Measurements from ENCODE around the gene RFTN1. TPM values are rescaled to one million over a fixed set of nuclear protein-coding genes. Genes with fewer than 3 reads are reported as not detected.

RFTN1 gene, protein sequence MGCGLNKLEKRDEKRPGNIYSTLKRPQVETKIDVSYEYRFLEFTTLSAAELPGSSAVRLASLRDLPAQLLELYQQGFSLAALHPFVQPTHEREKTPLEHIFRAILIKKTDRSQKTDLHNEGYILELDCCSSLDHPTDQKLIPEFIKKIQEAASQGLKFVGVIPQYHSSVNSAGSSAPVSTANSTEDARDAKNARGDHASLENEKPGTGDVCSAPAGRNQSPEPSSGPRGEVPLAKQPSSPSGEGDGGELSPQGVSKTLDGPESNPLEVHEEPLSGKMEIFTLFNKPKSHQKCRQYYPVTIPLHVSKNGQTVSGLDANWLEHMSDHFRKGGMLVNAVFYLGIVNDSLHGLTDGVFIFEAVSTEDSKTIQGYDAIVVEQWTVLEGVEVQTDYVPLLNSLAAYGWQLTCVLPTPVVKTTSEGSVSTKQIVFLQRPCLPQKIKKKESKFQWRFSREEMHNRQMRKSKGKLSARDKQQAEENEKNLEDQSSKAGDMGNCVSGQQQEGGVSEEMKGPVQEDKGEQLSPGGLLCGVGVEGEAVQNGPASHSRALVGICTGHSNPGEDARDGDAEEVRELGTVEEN
- 2.1 and 4.5 TPM in 2 replicates for total RNA-seq (2022)
- percentile 33 among the genes with signal in this experiment for Bru-seq, nascent RNA
- percentile 19 among the genes with signal in this experiment for BruChase-seq, experiment 1, labeled RNA remaining after a 6-hour chase
- BruChase-seq, experiment 2, labeled RNA remaining after a 2-hour chase: percentile 19 among the genes with signal in this experiment
- long read RNA-seq, transcript RFTN1-201 (10 exons, 2,982 nt): major isoform, 5 of 9 reads
- long read RNA-seq, partial matches to known transcripts: 0 of 9 reads
- long read RNA-seq, other reads (novel, unspliced or antisense): 4 of 9 reads

DNA sequence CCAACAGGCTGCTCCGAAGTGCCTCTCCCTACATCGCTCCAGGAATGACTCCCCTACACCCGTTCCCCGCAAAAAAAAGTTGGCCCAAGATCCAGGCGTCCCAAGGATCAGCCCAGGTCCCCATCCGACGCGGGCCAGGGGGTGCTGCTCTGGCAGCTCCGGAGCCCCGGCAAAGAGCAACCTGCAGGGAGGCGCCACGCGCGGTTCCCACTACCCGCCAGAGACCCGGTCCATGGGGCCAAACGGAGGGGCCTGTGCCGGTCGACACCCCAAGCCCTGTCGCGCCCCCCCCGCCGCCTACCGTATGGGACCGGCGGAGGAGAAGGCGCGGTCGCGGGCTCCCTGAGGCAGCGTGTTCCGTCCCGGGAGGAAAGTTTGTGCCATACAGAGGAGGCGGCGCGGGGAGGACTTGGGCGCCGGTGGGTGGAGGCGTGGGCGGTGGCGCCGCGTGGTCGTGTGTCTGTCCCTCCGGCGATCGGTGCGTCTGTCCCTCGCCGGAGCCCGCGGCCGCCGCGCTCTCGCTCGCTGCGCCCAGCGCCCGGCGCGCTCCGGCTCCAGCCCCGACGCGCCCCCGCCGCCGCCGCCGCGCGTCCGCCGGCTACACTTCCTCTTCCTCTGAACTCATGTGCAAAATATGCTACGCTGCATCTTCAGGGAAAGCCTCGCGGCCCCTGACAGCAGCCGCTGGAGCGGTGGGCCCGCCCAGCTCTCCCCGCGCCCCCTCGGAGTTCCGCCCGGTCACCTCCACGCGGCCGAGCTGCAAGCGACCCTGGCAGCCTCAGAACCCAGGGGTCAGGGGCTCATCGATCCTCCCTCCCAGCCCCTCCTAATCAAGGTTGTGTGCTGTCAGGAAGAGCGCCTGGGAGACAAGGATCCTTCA, at the start of gene RFTN1:
Gene RFTN1 (minus strand): TSS at position 559 of the 880 bp plus-strand sequence. CDS start 19,830 bp downstream, outside the sequence.
- CTCF ChIA-PET: no interaction called here
- TF ChIP-seq, protein P1, sequence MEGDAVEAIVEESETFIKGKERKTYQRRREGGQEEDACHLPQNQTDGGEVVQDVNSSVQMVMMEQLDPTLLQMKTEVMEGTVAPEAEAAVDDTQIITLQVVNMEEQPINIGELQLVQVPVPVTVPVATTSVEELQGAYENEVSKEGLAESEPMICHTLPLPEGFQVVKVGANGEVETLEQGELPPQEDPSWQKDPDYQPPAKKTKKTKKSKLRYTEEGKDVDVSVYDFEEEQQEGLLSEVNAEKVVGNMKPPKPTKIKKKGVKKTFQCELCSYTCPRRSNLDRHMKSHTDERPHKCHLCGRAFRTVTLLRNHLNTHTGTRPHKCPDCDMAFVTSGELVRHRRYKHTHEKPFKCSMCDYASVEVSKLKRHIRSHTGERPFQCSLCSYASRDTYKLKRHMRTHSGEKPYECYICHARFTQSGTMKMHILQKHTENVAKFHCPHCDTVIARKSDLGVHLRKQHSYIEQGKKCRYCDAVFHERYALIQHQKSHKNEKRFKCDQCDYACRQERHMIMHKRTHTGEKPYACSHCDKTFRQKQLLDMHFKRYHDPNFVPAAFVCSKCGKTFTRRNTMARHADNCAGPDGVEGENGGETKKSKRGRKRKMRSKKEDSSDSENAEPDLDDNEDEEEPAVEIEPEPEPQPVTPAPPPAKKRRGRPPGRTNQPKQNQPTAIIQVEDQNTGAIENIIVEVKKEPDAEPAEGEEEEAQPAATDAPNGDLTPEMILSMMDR (IDR thresholded peaks at IDR 0.05; ENCODE audit: unreplicated experiment): no peak

DNA sequence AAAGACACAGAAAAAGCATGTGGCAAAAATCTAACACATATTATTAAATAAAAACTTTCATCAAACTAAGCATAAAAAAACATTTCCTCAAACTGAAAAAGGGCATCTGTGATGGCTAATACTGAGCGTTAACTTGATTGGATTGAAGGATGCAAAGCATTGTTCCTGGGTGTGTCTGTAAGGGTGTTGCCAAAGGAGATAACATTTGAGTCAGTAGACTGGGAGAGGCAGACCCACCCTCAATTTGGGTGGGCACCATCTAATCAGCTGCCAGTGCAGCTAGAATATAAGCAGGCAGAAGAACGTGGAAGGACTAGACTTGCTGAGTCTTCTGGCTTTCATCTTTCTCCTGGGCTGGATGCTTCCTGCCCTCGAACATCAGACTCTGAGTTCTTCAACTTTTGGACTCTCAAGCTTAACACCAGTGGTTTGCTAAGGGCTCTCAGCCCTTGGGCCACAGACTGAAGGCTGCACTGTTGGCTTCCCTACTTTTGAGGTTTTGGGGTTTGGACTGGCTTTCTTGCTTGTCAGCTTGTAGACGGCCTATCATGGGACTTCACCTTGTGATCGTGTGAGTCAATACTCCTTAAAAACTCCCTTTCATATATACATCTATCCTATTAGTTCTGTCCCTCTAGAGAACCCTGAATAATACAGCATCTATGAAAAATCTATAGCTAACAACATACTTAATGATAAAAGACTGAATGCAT, 46.3 kb upstream of the RFTN1 start:
- Mint-ChIP-seq H3K27ac (ENCODE audit: low read depth, unreplicated experiment) (no peak overlapping the region), H3K4me3 (ENCODE audit: unreplicated experiment) (no peak overlapping the region), H3K36me3 (ENCODE audit: insufficient read depth, unreplicated experiment) (no peaks in the 10 kb centered on the region), H3K27me3 (ENCODE audit: insufficient read depth, unreplicated experiment) (no peaks in the 10 kb centered on the region), H3K4me1 (ENCODE audit: insufficient read depth, unreplicated experiment) (no peaks in the 10 kb centered on the region), H3K9me3 (ENCODE audit: unreplicated experiment) (no peaks in the 10 kb centered on the region)
- POLR2A ChIA-PET: no interaction called here
- no TSS peak for BruUV-seq (replicated peaks)
- DNase-seq (ENCODE audit: unreplicated experiment): no peak
- CTCF ChIA-PET: no interaction called here
- intact Hi-C loops (cut with micrococcal nuclease): no loop called here
- TF ChIP-seq, protein P1 (IDR thresholded peaks at IDR 0.05; ENCODE audit: unreplicated experiment): no peak

More for the DNA sequence above, at the start of gene RFTN1:
- POLR2A ChIA-PET: interaction anchor here (0.6 kb wide), 1 partner anchor 31 kb away, joined by 3 read pairs; no protein-coding TSS in a partner anchor
- no peaks in the 10 kb centered on the region for H3K4me1 Mint-ChIP-seq (ENCODE audit: insufficient read depth, unreplicated experiment)
- DNase-seq (ENCODE audit: unreplicated experiment): peak; percentile 27
- no peaks in the 10 kb centered on the region for H3K9me3 Mint-ChIP-seq (ENCODE audit: unreplicated experiment)
- peak within 1 kb of the TSS; percentile 71 for H3K4me3 Mint-ChIP-seq (ENCODE audit: unreplicated experiment)
- no TSS peak for BruUV-seq (replicated peaks)
- no peaks in the 10 kb centered on the region for H3K36me3 Mint-ChIP-seq (ENCODE audit: insufficient read depth, unreplicated experiment)
- H3K27ac Mint-ChIP-seq (ENCODE audit: low read depth, unreplicated experiment): no peak within 1 kb of the TSS
- H3K27me3 Mint-ChIP-seq (ENCODE audit: insufficient read depth, unreplicated experiment): no peaks in the 10 kb centered on the region
- intact Hi-C loops (cut with micrococcal nuclease): no loop called here

DNA sequence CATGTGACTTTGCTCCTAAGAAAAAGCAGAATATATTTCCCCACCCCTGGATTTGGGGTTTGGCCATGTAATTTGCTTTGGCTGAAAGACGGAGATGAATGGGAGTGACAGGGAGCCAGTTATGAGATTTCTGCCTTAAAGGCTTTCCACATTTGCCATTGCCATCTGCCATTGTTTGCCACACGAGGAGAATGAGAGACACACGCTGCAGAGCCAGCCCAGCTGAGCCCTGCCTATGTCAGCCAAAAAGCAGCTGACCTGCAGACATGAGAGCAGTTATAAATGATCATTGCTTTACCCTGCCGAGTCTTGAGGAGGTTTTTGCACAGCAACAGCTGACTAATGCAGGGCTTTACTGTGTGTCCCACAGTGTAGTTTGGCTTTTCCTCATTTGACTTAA, 40.6 kb upstream of the RFTN1 start:
- POLR2A ChIA-PET: no interaction called here
- Mint-ChIP-seq H3K4me3 (ENCODE audit: unreplicated experiment) (no peak overlapping the region), H3K4me1 (ENCODE audit: insufficient read depth, unreplicated experiment) (peaks cover 14% of the 10 kb centered on the region), H3K27me3 (ENCODE audit: insufficient read depth, unreplicated experiment) (peaks cover 20% of the 10 kb centered on the region), H3K36me3 (ENCODE audit: insufficient read depth, unreplicated experiment) (no peaks in the 10 kb centered on the region), H3K9me3 (ENCODE audit: unreplicated experiment) (peaks cover 7% of the 10 kb centered on the region), H3K27ac (ENCODE audit: low read depth, unreplicated experiment) (no peak overlapping the region)
- CTCF ChIA-PET: interaction anchor here (0.5 to 6.6 kb wide), 5 partner anchors 259 to 743 kb away, joined by 3 to 111 read pairs (median 4); no protein-coding TSS in a partner anchor
- BruUV-seq (replicated peaks): no TSS peak
- intact Hi-C loops (cut with micrococcal nuclease): no loop called here
- TF ChIP-seq, protein P1 (IDR thresholded peaks at IDR 0.05; ENCODE audit: unreplicated experiment): no peak
- no peak for DNase-seq (ENCODE audit: unreplicated experiment)
